Common myeloid progenitor, CD34-positive (primary cell): ENCODE data around the gene PCSK5.

ENCODE experiments used
- CTCF ChIA-PET: fragments of 350-600 bp; sonication (Branson Sonifier 250); formaldehyde crosslinking; loops from one replicate; lab custom pipeline; 2021; ENCODE audit warnings: antibody characterized with exemption; lab: Charles Lee
- POLR2A ChIA-PET: fragments of 350-600 bp; sonication (Branson Sonifier 250); formaldehyde crosslinking; loops from one replicate; lab custom pipeline; 2021; ENCODE audit warnings: antibody characterized with exemption; lab: Charles Lee
- DNase-seq, 3 donors: peaks; one replicate each; pipeline versions ENCODE4 v3.0.0 to v3.0.0-alpha.2; 2013
- H3K27ac ChIP-seq, 2 experiments: 1 replicate in 1 of 2; 2 replicates in 1 of 2; pipeline ENCODE4 v1.7.0; 2013; ENCODE audit warnings: inconsistent platforms in 2 of 2, low read length in 2 of 2, mild to moderate bottlenecking in 2 of 2, low read depth in 1 of 2, moderate library complexity in 1 of 2; ENCODE audit not compliant: severe bottlenecking in 2 of 2, insufficient read depth in 1 of 2, poor library complexity in 1 of 2
- H3K27me3 ChIP-seq, 5 experiments: replicated peaks in 2 of 5; 1 replicate in 3 of 5; 2 replicates in 2 of 5; pipeline versions ENCODE4 v1.6.1 to v1.7.0; 2013; ENCODE audit warnings: low read length in 4 of 5, mild to moderate bottlenecking in 2 of 5, moderate library complexity in 2 of 5, inconsistent platforms in 1 of 5; ENCODE audit not compliant: insufficient read depth in 5 of 5, control insufficient read depth in 4 of 5
- H3K36me3 ChIP-seq, 4 experiments: 1 replicate in 2 of 4; 2 replicates in 2 of 4; pipeline versions ENCODE4 v1.6.1 to v1.7.0; 2013; ENCODE audit warnings: low read length in 3 of 4, control low read depth in 1 of 4, mild to moderate bottlenecking in 1 of 4; ENCODE audit not compliant: control insufficient read depth in 4 of 4, insufficient read depth in 4 of 4
- H3K4me1 ChIP-seq, 4 experiments: 1 replicate in 3 of 4; 2 replicates in 1 of 4; pipeline versions ENCODE4 v1.6.1 to v1.7.1; 2013; ENCODE audit warnings: low read length in 3 of 4, mild to moderate bottlenecking in 3 of 4, control low read depth in 1 of 4, inconsistent platforms in 1 of 4, moderate library complexity in 1 of 4; ENCODE audit not compliant: control insufficient read depth in 4 of 4, insufficient read depth in 4 of 4; ENCODE audit errors: control extremely low read depth in 1 of 4
- H3K4me3 ChIP-seq, 7 experiments: 1 replicate in 4 of 7; 2 replicates in 3 of 7; pipeline versions ENCODE4 v1.5.1 to v1.7.0; 2013; ENCODE audit warnings: mild to moderate bottlenecking in 7 of 7, low read length in 6 of 7, moderate library complexity in 6 of 7, inconsistent platforms in 2 of 7, low read depth in 2 of 7, control low read depth in 1 of 7; ENCODE audit not compliant: insufficient read depth in 4 of 7, control insufficient read depth in 1 of 7; ENCODE audit errors: extremely low read depth in 1 of 7
- H3K9me3 ChIP-seq, 5 experiments: 1 replicate in 4 of 5; 2 replicates in 1 of 5; pipeline versions ENCODE4 v1.6.1 to v1.7.1; 2013; ENCODE audit warnings: low read length in 4 of 5, mild to moderate bottlenecking in 2 of 5, inconsistent platforms in 1 of 5, low read depth in 1 of 5, moderate library complexity in 1 of 5; ENCODE audit not compliant: control insufficient read depth in 4 of 5, insufficient read depth in 2 of 5; ENCODE audit errors: control extremely low read depth in 1 of 5
- WGBS: methylation state at CpG from one replicate; pipeline ENCODE4 v1.1.5; 2013; ENCODE audit not compliant: insufficient coverage; 5-methylcytosine and 5-hydroxymethylcytosine counted together

The PCSK5 gene

DNA sequence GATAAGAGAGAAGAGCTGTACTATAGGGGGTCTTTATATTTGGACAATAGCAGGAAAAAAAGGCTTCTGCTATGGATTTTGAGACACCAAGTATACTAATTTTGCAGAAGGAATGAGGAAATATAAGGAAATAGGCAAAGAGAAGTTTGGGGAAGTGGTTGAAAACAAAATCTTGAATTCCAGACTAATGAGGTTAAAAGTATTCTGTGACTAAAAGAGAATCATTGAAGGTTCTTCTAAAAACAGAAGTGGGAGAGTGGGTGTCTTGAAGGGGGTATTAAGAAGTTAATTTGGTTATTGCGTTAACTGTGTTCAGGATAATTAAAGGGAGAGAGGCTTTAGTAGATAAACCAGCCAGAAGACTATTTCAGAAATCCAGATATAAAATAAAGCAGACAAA is 355.0 kb downstream of the PCSK5 start:
- no peak overlapping the region for H3K4me3 ChIP-seq
- no peaks in the 10 kb centered on the region for H3K27me3 ChIP-seq
- no peak overlapping the region for H3K27ac ChIP-seq
- no peaks in the 10 kb centered on the region for H3K4me1 ChIP-seq
- ChIA-PET POLR2A (no interaction called here), CTCF (no interaction called here)
- H3K36me3 ChIP-seq = no peaks in the 10 kb centered on the region
- peak in 2 of 3 donors; percentile 10 to 14 for DNase-seq
- 100% methylated on average over 1 of the region's 1 CpG for WGBS
- H3K9me3 ChIP-seq = no peaks in the 10 kb centered on the region

DNA sequence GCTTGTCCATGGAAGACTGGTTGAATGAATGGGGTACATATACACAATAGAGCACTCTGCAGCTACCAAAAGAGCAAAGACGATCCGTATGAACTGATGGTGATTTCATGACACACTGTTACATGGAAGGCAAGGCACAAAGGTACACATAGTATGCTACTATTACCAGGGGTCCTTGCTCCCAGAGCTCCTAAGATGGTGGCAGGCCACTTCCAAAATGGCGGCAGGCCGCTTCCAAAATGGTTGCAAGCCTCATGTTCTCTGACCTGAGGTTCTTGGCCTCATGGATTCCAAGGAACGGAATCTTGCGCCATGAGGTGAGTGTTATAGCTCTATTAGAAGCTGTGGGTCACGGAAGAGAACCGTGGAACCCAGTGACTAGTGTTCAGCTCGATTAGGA is 356.2 kb downstream of the PCSK5 start:
- Histone ChIP-seq H3K36me3 (no peaks in the 10 kb centered on the region), H3K27ac (no peak overlapping the region), H3K4me3 (no peak overlapping the region), H3K4me1 (no peaks in the 10 kb centered on the region), H3K9me3 (no peaks in the 10 kb centered on the region), H3K27me3 (no peaks in the 10 kb centered on the region)
- 98% methylated on average over 9 of the region's 9 CpGs for WGBS
- ChIA-PET CTCF (interaction anchor here (1.8 kb wide), 1 partner anchor 8 kb away, joined by 4 read pairs; no protein-coding TSS in a partner anchor), POLR2A (no interaction called here)
- no peak for DNase-seq

GRCh38 chr9:76247426-76247825 is 357.0 kb downstream of the PCSK5 start:
- ChIA-PET CTCF (interaction anchor here (1.8 kb wide), 1 partner anchor 9 kb away, joined by 4 read pairs; no protein-coding TSS in a partner anchor), POLR2A (no interaction called here)
- no peak for DNase-seq
- H3K36me3 ChIP-seq = no peaks in the 10 kb centered on the region
- no peak overlapping the region for H3K27ac ChIP-seq
- no peak overlapping the region for H3K4me3 ChIP-seq
- no peaks in the 10 kb centered on the region for H3K27me3 ChIP-seq
- H3K9me3 ChIP-seq = no peaks in the 10 kb centered on the region
- no peaks in the 10 kb centered on the region for H3K4me1 ChIP-seq
- no CpG with 5 or more reads among the region's 2 CpGs for WGBS

DNA sequence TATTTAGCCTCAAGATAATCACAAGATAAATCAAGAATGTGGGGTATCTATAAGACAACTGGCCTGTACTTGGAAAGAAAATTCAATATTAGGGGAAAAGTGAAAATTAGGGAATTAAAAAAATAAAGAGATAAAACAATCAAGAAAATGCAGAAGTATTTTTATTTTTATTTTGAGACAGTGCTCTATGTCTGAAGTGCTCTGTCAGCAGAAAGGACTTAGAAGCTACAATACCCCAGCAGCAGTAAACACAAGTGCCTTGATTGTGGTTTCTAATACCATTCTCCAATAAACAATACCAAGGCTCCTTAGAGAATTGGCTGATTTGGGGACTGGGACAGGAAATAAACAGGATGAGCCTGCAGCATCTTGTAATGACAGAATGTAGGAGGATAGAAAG is 358.8 kb downstream of the PCSK5 start:
- ChIA-PET POLR2A (no interaction called here), CTCF (no interaction called here)
- no peak for DNase-seq
- Histone ChIP-seq H3K4me1 (no peaks in the 10 kb centered on the region), H3K27me3 (no peaks in the 10 kb centered on the region), H3K27ac (no peak overlapping the region), H3K9me3 (no peaks in the 10 kb centered on the region), H3K4me3 (no peak overlapping the region), H3K36me3 (no peaks in the 10 kb centered on the region)

- Histone ChIP-seq H3K36me3 (no peaks in the 10 kb centered on the region), H3K9me3 (no peaks in the 10 kb centered on the region), H3K27me3 (no peaks in the 10 kb centered on the region), H3K27ac (no peak overlapping the region), H3K4me1 (no peaks in the 10 kb centered on the region), H3K4me3 (no peak overlapping the region)
- WGBS = 94% methylated on average over 11 of the region's 12 CpGs
- ChIA-PET CTCF (no interaction called here), POLR2A (no interaction called here)
- no peak for DNase-seq
Measured at GRCh38 chr9:76255781-76256455, 365.4 kb downstream of the PCSK5 start.

- no peak for DNase-seq
- ChIA-PET CTCF (interaction anchor here (1.1 kb wide), 1 partner anchor 15 kb away, joined by 3 read pairs; no protein-coding TSS in a partner anchor), POLR2A (no interaction called here)
- H3K4me1 ChIP-seq = no peaks in the 10 kb centered on the region
- H3K4me3 ChIP-seq = no peak overlapping the region
- H3K36me3 ChIP-seq = no peaks in the 10 kb centered on the region
- no peak overlapping the region for H3K27ac ChIP-seq
- WGBS = 98% methylated on average over 6 of the region's 7 CpGs
- H3K27me3 ChIP-seq = no peaks in the 10 kb centered on the region
- no peaks in the 10 kb centered on the region for H3K9me3 ChIP-seq
Measured at GRCh38 chr9:76257311-76257710, 366.8 kb downstream of the PCSK5 start.

DNA sequence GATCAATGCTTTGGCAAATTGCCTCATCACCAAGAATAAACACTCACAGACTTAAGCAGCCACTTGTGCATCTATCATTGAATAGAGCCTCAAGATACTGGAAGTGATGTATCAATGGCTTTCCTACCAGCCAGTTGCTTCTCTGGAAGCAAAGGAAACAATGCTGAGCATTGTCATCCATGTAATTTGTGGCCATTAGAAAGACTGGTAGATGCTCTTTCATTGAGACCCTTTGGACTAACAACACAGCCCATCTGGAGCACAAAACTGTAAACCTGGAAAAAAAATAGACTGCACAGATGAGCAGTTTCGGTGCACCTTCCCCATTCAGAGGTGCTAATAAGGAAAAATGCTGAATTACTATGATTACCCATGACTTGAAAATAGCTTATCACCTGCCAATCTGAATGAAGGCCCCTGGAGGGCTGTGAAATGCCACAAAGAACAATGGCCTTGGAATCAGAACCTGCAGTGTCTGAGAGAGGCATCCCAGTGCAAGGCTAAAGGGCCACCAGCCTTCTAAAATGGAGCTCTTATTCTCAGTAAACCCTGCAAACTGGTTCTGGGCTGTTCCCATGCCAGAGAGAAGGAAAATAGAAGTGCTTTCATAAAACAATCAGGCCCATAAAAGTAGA is 376.3 kb downstream of the PCSK5 start:
- no peaks in the 10 kb centered on the region for H3K27me3 ChIP-seq
- no peak for DNase-seq
- H3K4me3 ChIP-seq = no peak overlapping the region
- ChIA-PET POLR2A (no interaction called here), CTCF (interaction anchor here (1.5 kb wide), 1 partner anchor 24 kb away, joined by 3 read pairs; no protein-coding TSS in a partner anchor)
- H3K36me3 ChIP-seq = no peaks in the 10 kb centered on the region
- peaks cover 0 to 6% (median 2%) of the 10 kb centered on the region in 4 experiments for H3K4me1 ChIP-seq
- WGBS = no CpG with 5 or more reads among the region's 1 CpG
- H3K9me3 ChIP-seq = peaks cover 0 to 4% (median 0%) of the 10 kb centered on the region in 5 experiments
- no peak overlapping the region for H3K27ac ChIP-seq
